GM23338 (cell line): ENCODE data around the gene MCC. TPM values are rescaled to one million over a fixed set of nuclear protein-coding genes. Genes with fewer than 3 reads are reported as not detected.
A peak's percentile ranks its signal among the peaks of the same experiment; 100 is the strongest.

Experiments used
- ATAC-seq: fragments of 200-7000 bp; cut with Tn5 transposase; 3 replicates; pipeline ENCODE4 v1.9.1; 2020
- DNase-seq: peaks from one replicate; pipeline ENCODE4 v3.0.0-alpha.2; 2015; ENCODE audit warnings: low spot score
- H2AFZ ChIP-seq: fragments of 200-600 bp; sonication (generic); 2 replicates; pipeline ENCODE4 v1.8.0; 2016; ENCODE audit warnings: antibody characterized with exemption, mild to moderate bottlenecking, moderate library complexity
- H3F3A ChIP-seq: fragments of 200-600 bp; sonication (generic); replicated peaks from 2 replicates; pipeline ENCODE4 v1.8.0; 2017; ENCODE audit warnings: antibody characterized with exemption, mixed run types, low read depth
- H3K27ac ChIP-seq: fragments of 200-600 bp; sonication (generic); 2 replicates; pipeline ENCODE4 v1.6.1; 2016; ENCODE audit warnings: low read depth
- H3K27me3 ChIP-seq: fragments of 200-600 bp; sonication (generic); 2 replicates; pipeline ENCODE4 v1.8.0; 2016; ENCODE audit warnings: mild to moderate bottlenecking, mixed run types, moderate library complexity; ENCODE audit not compliant: insufficient read depth
- H3K36me3 ChIP-seq: fragments of 200-600 bp; sonication (generic); 2 replicates; pipeline ENCODE4 v1.8.0; 2016; ENCODE audit warnings: mild to moderate bottlenecking; ENCODE audit not compliant: insufficient read depth
- H3K4me1 ChIP-seq: fragments of 200-600 bp; sonication (generic); 2 replicates; pipeline ENCODE4 v1.8.0; 2016; ENCODE audit warnings: mild to moderate bottlenecking, moderate library complexity; ENCODE audit not compliant: insufficient read depth
- H3K4me2 ChIP-seq: fragments of 200-600 bp; sonication (generic); 2 replicates; pipeline ENCODE4 v1.7.1; 2017; ENCODE audit warnings: mixed run types
- H3K4me3 ChIP-seq: fragments of 200-600 bp; sonication (generic); 2 replicates; pipeline ENCODE4 v1.6.1; 2016; ENCODE audit warnings: mixed run types
- H3K79me2 ChIP-seq: fragments of 200-600 bp; sonication (generic); replicated peaks from 2 replicates; pipeline ENCODE4 v1.8.0; 2017; ENCODE audit warnings: mild to moderate bottlenecking; ENCODE audit not compliant: insufficient read depth
- H3K9me2 ChIP-seq: fragments of 200-600 bp; sonication (generic); 2 replicates; pipeline ENCODE4 v1.8.0; 2017; ENCODE audit not compliant: insufficient read depth
- H4K20me1 ChIP-seq: fragments of 200-600 bp; sonication (generic); replicated peaks from 2 replicates; pipeline ENCODE4 v1.8.0; 2017; ENCODE audit warnings: mild to moderate bottlenecking; ENCODE audit not compliant: insufficient read depth
- H3K27ac Mint-ChIP-seq: 2 replicates; pipeline ENCODE4 v1.8.0; 2020; ENCODE audit warnings: inconsistent platforms, mild to moderate bottlenecking, moderate library complexity, mixed read lengths
- H3K27me3 Mint-ChIP-seq: 3 replicates; pipeline ENCODE4 v1.8.0; 2022; ENCODE audit warnings: low read depth, mild to moderate bottlenecking, moderate library complexity, mixed read lengths, inconsistent platforms; ENCODE audit not compliant: insufficient read depth, poor library complexity
- H3K36me3 Mint-ChIP-seq: 3 replicates; pipeline ENCODE4 v1.8.0; 2021; ENCODE audit warnings: low read depth, mild to moderate bottlenecking, inconsistent platforms, moderate library complexity, mixed read lengths
- H3K4me1 Mint-ChIP-seq: 3 replicates; pipeline ENCODE4 v1.8.0; 2020; ENCODE audit warnings: mild to moderate bottlenecking, inconsistent platforms, mixed read lengths
- H3K4me3 Mint-ChIP-seq: 3 replicates; pipeline ENCODE4 v1.8.0; 2021; ENCODE audit warnings: moderate library complexity, mild to moderate bottlenecking, inconsistent platforms, mixed read lengths
- H3K9me3 Mint-ChIP-seq: 3 replicates; pipeline ENCODE4 v1.8.0; 2020; ENCODE audit warnings: moderate library complexity, mild to moderate bottlenecking, inconsistent platforms, mixed read lengths
- ETS1 ChIP-seq: IDR thresholded peaks from 2 replicates; pipeline ENCODE4 v1.6.1; 2016; ENCODE audit warnings: antibody characterized with exemption
- EZH2 ChIP-seq: fragments of 200-600 bp; sonication (generic); IDR thresholded peaks from one replicate; pipeline ENCODE4 v1.8.0; 2017; ENCODE audit warnings: antibody characterized with exemption, mild to moderate bottlenecking, low read depth; ENCODE audit not compliant: unreplicated experiment
- EZH2phosphoT487 ChIP-seq: fragments of 200-600 bp; sonication (generic); IDR thresholded peaks from one replicate; pipeline ENCODE4 v1.8.1; 2018; ENCODE audit warnings: antibody characterized with exemption; ENCODE audit not compliant: unreplicated experiment
- NANOG ChIP-seq: IDR thresholded peaks from 2 replicates; pipeline ENCODE4 v1.6.1; 2016; ENCODE audit warnings: antibody characterized with exemption, borderline replicate concordance
- ZNF114 ChIP-seq: fragments of 250-450 bp; sonication (Bioruptor Pico); IDR thresholded peaks from 2 replicates; pipeline ENCODE4 v1.5.0; 2020; ENCODE audit warnings: mild to moderate bottlenecking, moderate library complexity
- ZNF331 ChIP-seq: fragments of 250-450 bp; sonication (Bioruptor Pico); IDR thresholded peaks from 2 replicates; pipeline ENCODE4 v1.5.0; 2020; ENCODE audit warnings: low read depth, mild to moderate bottlenecking, moderate library complexity
- ZNF462 ChIP-seq: fragments of 250-450 bp; sonication (Bioruptor Pico); IDR thresholded peaks from 2 replicates; pipeline ENCODE4 v1.5.0; 2020; ENCODE audit warnings: mild to moderate bottlenecking, moderate library complexity
- polyA plus RNA-seq: library from polyadenylated mRNA; unstranded; fragments of >200 nt; fragmentation: Nextera tagmentation; extraction: Ambion mirVana; gene quantifications from 2 replicates; pipeline ENCODE4 v1.2.1, GENCODE V29; 2016
- total RNA-seq: library from RNA; depleted of rRNA; stranded (reverse); fragments of >200 nt; shearing (Covaris generic); gene quantifications from 2 replicates; pipeline ENCODE4 v1.2.3, GENCODE V29; 2014

MCC gene
- total and polyA plus RNA-seq, 2 experiments from 2014 or later: 3.8 to 10.1 TPM

DNA sequence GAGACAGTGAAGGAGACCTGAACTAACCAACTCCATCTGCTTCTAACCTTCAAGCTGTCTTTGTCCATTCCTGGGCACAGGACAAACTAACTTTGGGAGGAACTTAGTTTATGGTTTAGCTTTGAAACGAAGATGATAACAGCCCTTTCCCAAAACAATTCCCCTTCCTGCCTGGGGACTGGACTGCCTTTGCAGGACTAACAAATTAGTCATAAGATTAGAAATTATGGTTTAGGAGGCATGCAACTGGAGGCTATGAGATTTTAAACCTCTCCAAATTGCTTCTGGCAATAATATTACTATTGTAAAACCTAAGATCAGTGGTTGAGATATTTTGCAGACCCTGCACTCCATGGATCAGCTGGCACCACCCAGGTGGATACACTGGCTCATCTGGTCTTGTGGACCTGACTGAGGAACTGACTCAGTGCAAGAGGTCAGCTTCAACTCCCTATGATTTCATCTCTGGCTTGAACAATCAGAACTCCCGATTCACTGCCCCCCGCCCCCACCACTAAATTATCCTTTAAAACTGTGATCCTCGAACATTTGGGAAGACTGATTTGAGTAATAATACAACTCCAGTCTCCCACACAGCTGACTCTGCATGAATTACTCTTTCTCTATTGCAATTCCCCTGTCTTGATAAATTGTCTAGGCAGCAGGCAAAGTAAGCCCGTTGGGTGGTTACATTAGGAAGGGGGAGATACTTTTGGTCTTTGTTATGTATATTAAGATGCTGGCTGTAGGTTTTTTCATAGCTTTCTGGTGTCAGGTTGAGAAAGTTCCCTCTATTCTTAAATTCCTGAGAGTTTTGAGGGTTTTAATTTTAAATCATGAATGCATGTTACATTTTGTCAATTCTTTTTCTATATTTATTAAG is 266.7 kb downstream of the MCC start:
- Histone ChIP-seq H3K9me2 (no peaks in the 10 kb centered on the region; the same call in 1 of the 2 replicates), H3F3A (no peaks in the 10 kb centered on the region), H3K36me3 (no peaks in the 10 kb centered on the region), H4K20me1 (no peaks in the 10 kb centered on the region), H3K27me3 (no peaks in the 10 kb centered on the region), H3K27ac (peak overlapping the region; percentile 1; the same call in 1 of the 2 replicates), H2AFZ (no peak overlapping the region), H3K79me2 (no peaks in the 10 kb centered on the region), H3K4me3 (no peak overlapping the region), H3K4me2 (peak overlapping the region; percentile 1; the same call in 1 of the 2 replicates), H3K4me1 (peaks cover 50% of the 10 kb centered on the region)
- ATAC-seq (peak; percentile 70), DNase-seq (peak; percentile 71)
- TF ChIP-seq NANOG (no peak), ZNF462 (0 out of 2 replicates have a peak, but pooled peaks have one; percentile 5), EZH2phosphoT487 (no peak)
- peaks cover 4% of the 10 kb centered on the region for H3K27me3 Mint-ChIP-seq
- peak overlapping the region; percentile 50 for H3K4me3 Mint-ChIP-seq
- peaks cover 57% of the 10 kb centered on the region for H3K4me1 Mint-ChIP-seq
- H3K36me3 Mint-ChIP-seq: no peaks in the 10 kb centered on the region; the same call in 1 of the 3 replicates
- peaks cover 5% of the 10 kb centered on the region; the same call in 2 of the 3 replicates for H3K9me3 Mint-ChIP-seq
- H3K27ac Mint-ChIP-seq: peak overlapping the region; percentile 84

DNA sequence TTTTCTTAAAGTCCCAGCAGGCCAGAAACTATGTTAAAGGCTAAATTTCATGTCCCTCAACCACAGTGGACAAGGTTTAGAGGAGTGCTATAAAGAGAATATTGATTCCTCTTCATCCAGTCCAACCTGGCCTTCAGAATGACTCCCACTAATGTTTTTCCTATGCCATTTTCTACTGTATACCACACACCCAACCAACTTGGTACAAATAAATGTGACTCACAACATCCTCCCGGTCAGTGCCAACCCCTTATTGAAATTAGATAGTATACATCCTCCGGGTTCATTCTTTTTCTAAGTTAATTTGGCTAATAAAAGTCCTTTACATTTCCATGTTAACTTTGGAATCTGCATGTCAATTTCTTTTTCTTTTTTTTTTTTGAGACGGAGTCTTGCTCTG is 268.6 kb downstream of the MCC start:
- no peaks in the 10 kb centered on the region for H4K20me1 ChIP-seq
- Mint-ChIP-seq H3K36me3 (no peaks in the 10 kb centered on the region; the same call in 1 of the 3 replicates), H3K27me3 (peaks cover 7% of the 10 kb centered on the region), H3K9me3 (peaks cover 5% of the 10 kb centered on the region; the same call in 2 of the 3 replicates), H3K4me3 (no peak overlapping the region), H3K27ac (no peak overlapping the region), H3K4me1 (peaks cover 57% of the 10 kb centered on the region)
- H3K27me3 ChIP-seq: no peaks in the 10 kb centered on the region
- H3K4me2 ChIP-seq: peak overlapping the region; percentile 8; the same call in 1 of the 2 replicates
- no peak overlapping the region for H3K4me3 ChIP-seq
- no peaks in the 10 kb centered on the region for H3K36me3 ChIP-seq
- no peak overlapping the region for H2AFZ ChIP-seq
- no peaks in the 10 kb centered on the region for H3F3A ChIP-seq
- ATAC-seq (no peak), DNase-seq (no peak)
- H3K27ac ChIP-seq: no peak overlapping the region
- no peaks in the 10 kb centered on the region for H3K79me2 ChIP-seq
- H3K9me2 ChIP-seq: no peaks in the 10 kb centered on the region
- H3K4me1 ChIP-seq: peaks cover 59% of the 10 kb centered on the region
- no peak for TF ChIP-seq EZH2
- no peak for TF ChIP-seq ETS1
- no peak for TF ChIP-seq ZNF331 (CRISPR knock-in tag)
- TF ChIP-seq ZNF114: no peak
- no peak for TF ChIP-seq EZH2phosphoT487
